ENCODE measurements around the gene EHMT1. TPM values are rescaled to one million over a fixed set of nuclear protein-coding genes. Genes with fewer than 3 reads are reported as not detected.
A peak's percentile ranks its signal among the peaks of the same experiment; 100 is the strongest.

The EHMT1 gene
- polyA plus RNA-seq, 1 of the 3 experiments (the other 2 are of a cell fraction) = 39.5 TPM

DNA sequence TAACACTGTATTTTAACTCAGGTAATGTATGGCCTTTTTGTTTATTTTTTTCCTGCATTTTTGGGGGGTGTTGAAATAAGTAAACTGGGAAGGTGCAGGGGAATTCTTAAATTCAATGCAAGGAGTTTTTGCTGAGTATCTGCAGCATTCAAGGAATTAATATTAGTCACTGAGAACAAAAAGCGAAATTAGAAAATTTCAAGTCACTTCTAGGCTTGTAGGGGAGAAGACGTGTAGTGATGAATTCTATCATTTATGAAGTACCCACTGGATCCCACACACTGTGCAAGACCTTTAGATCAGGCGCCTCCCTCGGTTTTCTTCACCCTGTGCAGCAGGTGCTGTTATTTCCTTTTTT lies 1.2 kb downstream of the EHMT1 start:
- Histone ChIP-seq H3K9me3 (no peaks in the 10 kb centered on the region), H3K4me1 (ENCODE audit: control insufficient read depth in 1 of 2, insufficient read depth in 2 of 2, low read depth in 1 of 2, low read length in 1 of 2) (peaks cover 15 to 25% of the 10 kb centered on the region in 2 experiments; a peak in 3 of 4 replicates), H3F3A (replicated peaks; ENCODE audit: insufficient read depth) (peaks cover 11% of the 10 kb centered on the region), H3K27ac (ENCODE audit: low read depth in 2 of 2, low read length in 1 of 2) (peak overlapping the region in 1 of 2 experiments; percentile 66; a peak in 2 of 4 replicates), H3K79me2 (ENCODE audit: insufficient read depth) (peaks cover 88% of the 10 kb centered on the region), H3K4me2 (peak overlapping the region; percentile 81), H3K4me3 (ENCODE audit: low read depth in 2 of 2, low read length in 1 of 2) (peak overlapping the region; percentile 76 to 97), H3K36me3 (replicated peaks in 1 of 2; ENCODE audit: control insufficient read depth in 1 of 2, insufficient read depth in 2 of 2, low read length in 1 of 2) (peaks cover 13 to 17% of the 10 kb centered on the region in 2 experiments), H3K9me2 (no peaks in the 10 kb centered on the region), H2AFZ (ENCODE audit: low read depth) (no peak overlapping the region), H4K20me1 (ENCODE audit: insufficient read depth) (peaks cover 46% of the 10 kb centered on the region), H3K27me3 (ENCODE audit: insufficient read depth) (no peaks in the 10 kb centered on the region), H3K9ac (peak overlapping the region; percentile 86)
- TF ChIP-seq FOSL2 (IDR thresholded peaks at IDR 0.05; ENCODE audit: borderline replicate concordance, low read depth) = no peak
- no peak for TF ChIP-seq SIN3A (IDR thresholded peaks at IDR 0.05; ENCODE audit: borderline replicate concordance, low read depth, low read length)
- no peak for TF ChIP-seq FOXJ3 (CRISPR knock-in tag; IDR thresholded peaks at IDR 0.05)
- no peak for TF ChIP-seq EZH2phosphoT487 (IDR thresholded peaks at IDR 0.05; ENCODE audit: borderline replicate concordance, low read depth)
- no peak for TF ChIP-seq ELF1 (IDR thresholded peaks at IDR 0.05)
- CTCF ChIA-PET = interaction anchor here (1.4 kb wide), 1 partner anchor 13 kb away, joined by 5 read pairs; no protein-coding TSS in a partner anchor
- 83% methylated on average over 4 of the region's 4 CpGs for WGBS (ENCODE audit: low lambda C conversion rate)
- POLR2A ChIA-PET = no interaction called here
- DNase-seq = no peak

DNA sequence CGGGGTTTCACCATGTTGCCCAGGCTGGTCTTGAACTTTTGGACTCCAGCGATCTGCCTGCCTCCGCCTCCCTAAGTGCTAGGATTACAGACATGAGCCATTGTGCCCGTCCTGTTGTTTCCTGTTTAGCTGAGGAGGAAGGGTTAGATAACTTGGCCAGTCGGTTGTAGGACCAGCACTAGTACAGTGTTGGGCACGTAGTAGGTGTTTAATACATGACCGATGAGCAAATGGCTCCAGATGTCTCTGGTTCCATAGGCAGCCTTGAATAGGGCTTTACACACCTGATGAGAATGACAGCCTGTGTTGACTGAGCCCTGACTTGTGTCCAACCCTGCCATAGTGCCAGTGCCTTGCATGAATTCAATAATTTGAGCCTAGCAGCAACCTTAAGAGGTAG lies 1.8 kb downstream of the EHMT1 start:
- Histone ChIP-seq H3K9ac (no peak overlapping the region), H3F3A (replicated peaks; ENCODE audit: insufficient read depth) (peaks cover 11% of the 10 kb centered on the region), H3K4me1 (ENCODE audit: control insufficient read depth in 1 of 2, insufficient read depth in 2 of 2, low read depth in 1 of 2, low read length in 1 of 2) (peaks cover 15 to 25% of the 10 kb centered on the region in 2 experiments; a peak in 3 of 4 replicates), H3K9me2 (no peaks in the 10 kb centered on the region), H3K9me3 (no peaks in the 10 kb centered on the region), H3K4me2 (peak overlapping the region; percentile 81), H3K79me2 (ENCODE audit: insufficient read depth) (peaks cover 94% of the 10 kb centered on the region), H4K20me1 (ENCODE audit: insufficient read depth) (peaks cover 51% of the 10 kb centered on the region), H3K36me3 (replicated peaks in 1 of 2; ENCODE audit: control insufficient read depth in 1 of 2, insufficient read depth in 2 of 2, low read length in 1 of 2) (peaks cover 7 to 17% of the 10 kb centered on the region in 2 experiments), H2AFZ (ENCODE audit: low read depth) (no peak overlapping the region), H3K27ac (ENCODE audit: low read depth in 2 of 2, low read length in 1 of 2) (no peak overlapping the region), H3K4me3 (ENCODE audit: low read depth in 2 of 2, low read length in 1 of 2) (no peak overlapping the region), H3K27me3 (ENCODE audit: insufficient read depth) (no peaks in the 10 kb centered on the region)
- CTCF ChIA-PET = interaction anchor here (0.7 to 1.4 kb wide), 4 partner anchors 9 to 325 kb away, joined by 3 to 5 read pairs (median 3); no protein-coding TSS in a partner anchor
- TF ChIP-seq, protein P1, sequence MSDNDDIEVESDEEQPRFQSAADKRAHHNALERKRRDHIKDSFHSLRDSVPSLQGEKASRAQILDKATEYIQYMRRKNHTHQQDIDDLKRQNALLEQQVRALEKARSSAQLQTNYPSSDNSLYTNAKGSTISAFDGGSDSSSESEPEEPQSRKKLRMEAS (IDR thresholded peaks at IDR 0.05; ENCODE audit: low read depth) = no peak
- TF ChIP-seq, protein P2, sequence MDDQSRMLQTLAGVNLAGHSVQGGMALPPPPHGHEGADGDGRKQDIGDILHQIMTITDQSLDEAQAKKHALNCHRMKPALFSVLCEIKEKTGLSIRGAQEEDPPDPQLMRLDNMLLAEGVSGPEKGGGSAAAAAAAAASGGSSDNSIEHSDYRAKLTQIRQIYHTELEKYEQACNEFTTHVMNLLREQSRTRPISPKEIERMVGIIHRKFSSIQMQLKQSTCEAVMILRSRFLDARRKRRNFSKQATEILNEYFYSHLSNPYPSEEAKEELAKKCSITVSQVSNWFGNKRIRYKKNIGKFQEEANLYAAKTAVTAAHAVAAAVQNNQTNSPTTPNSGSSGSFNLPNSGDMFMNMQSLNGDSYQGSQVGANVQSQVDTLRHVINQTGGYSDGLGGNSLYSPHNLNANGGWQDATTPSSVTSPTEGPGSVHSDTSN (IDR thresholded peaks at IDR 0.05) = no peak
- TF ChIP-seq MXI1 (IDR thresholded peaks at IDR 0.05; ENCODE audit: low read depth, low read length) (no peak), CHD2 (IDR thresholded peaks at IDR 0.05; ENCODE audit: low read length, partially characterized antibody) (no peak), MEF2A (IDR thresholded peaks at IDR 0.05; ENCODE audit: borderline replicate concordance, low read depth) (no peak), NRF1 (IDR thresholded peaks at IDR 0.05; ENCODE audit: low read depth, low read length) (no peak), ELF1 (IDR thresholded peaks at IDR 0.05) (no peak), SIN3A (IDR thresholded peaks at IDR 0.05; ENCODE audit: borderline replicate concordance, low read depth, low read length) (no peak), TEAD4 (IDR thresholded peaks at IDR 0.05; ENCODE audit: borderline replicate concordance, insufficient read depth) (no peak), GABPA (IDR thresholded peaks at IDR 0.05; ENCODE audit: low read depth) (no peak), YY1 (IDR thresholded peaks at IDR 0.05; ENCODE audit: low read depth) (no peak), RXRA (IDR thresholded peaks at IDR 0.05; ENCODE audit: borderline replicate concordance, low read depth) (no peak), GATA2 (CRISPR knock-in tag; IDR thresholded peaks at IDR 0.05) (no peak), FOSL2 (IDR thresholded peaks at IDR 0.05; ENCODE audit: borderline replicate concordance, low read depth) (no peak), RFX5 (IDR thresholded peaks at IDR 0.05; ENCODE audit: low read length) (no peak), NFIC (IDR thresholded peaks at IDR 0.05; ENCODE audit: borderline replicate concordance) (no peak), TAF1 (IDR thresholded peaks at IDR 0.05; ENCODE audit: borderline replicate concordance, low read depth, low read length) (no peak)
- TF ChIP-seq, protein P3, sequence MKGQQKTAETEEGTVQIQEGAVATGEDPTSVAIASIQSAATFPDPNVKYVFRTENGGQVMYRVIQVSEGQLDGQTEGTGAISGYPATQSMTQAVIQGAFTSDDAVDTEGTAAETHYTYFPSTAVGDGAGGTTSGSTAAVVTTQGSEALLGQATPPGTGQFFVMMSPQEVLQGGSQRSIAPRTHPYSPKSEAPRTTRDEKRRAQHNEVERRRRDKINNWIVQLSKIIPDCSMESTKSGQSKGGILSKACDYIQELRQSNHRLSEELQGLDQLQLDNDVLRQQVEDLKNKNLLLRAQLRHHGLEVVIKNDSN (IDR thresholded peaks at IDR 0.05; ENCODE audit: borderline replicate concordance, low read depth) = no peak
- TF ChIP-seq, protein P4, sequence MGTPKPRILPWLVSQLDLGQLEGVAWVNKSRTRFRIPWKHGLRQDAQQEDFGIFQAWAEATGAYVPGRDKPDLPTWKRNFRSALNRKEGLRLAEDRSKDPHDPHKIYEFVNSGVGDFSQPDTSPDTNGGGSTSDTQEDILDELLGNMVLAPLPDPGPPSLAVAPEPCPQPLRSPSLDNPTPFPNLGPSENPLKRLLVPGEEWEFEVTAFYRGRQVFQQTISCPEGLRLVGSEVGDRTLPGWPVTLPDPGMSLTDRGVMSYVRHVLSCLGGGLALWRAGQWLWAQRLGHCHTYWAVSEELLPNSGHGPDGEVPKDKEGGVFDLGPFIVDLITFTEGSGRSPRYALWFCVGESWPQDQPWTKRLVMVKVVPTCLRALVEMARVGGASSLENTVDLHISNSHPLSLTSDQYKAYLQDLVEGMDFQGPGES (IDR thresholded peaks at IDR 0.05; ENCODE audit: low read depth, low read length) = no peak
- TF ChIP-seq, protein P5, sequence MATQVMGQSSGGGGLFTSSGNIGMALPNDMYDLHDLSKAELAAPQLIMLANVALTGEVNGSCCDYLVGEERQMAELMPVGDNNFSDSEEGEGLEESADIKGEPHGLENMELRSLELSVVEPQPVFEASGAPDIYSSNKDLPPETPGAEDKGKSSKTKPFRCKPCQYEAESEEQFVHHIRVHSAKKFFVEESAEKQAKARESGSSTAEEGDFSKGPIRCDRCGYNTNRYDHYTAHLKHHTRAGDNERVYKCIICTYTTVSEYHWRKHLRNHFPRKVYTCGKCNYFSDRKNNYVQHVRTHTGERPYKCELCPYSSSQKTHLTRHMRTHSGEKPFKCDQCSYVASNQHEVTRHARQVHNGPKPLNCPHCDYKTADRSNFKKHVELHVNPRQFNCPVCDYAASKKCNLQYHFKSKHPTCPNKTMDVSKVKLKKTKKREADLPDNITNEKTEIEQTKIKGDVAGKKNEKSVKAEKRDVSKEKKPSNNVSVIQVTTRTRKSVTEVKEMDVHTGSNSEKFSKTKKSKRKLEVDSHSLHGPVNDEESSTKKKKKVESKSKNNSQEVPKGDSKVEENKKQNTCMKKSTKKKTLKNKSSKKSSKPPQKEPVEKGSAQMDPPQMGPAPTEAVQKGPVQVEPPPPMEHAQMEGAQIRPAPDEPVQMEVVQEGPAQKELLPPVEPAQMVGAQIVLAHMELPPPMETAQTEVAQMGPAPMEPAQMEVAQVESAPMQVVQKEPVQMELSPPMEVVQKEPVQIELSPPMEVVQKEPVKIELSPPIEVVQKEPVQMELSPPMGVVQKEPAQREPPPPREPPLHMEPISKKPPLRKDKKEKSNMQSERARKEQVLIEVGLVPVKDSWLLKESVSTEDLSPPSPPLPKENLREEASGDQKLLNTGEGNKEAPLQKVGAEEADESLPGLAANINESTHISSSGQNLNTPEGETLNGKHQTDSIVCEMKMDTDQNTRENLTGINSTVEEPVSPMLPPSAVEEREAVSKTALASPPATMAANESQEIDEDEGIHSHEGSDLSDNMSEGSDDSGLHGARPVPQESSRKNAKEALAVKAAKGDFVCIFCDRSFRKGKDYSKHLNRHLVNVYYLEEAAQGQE (IDR thresholded peaks at IDR 0.05; ENCODE audit: low read depth, low read length) = no peak
- POLR2A ChIA-PET = no interaction called here
- 86% methylated on average over 7 of the region's 7 CpGs for WGBS (ENCODE audit: low lambda C conversion rate)
- no peak for DNase-seq
